ENCODE measurements around the gene TGOLN2.

DNA sequence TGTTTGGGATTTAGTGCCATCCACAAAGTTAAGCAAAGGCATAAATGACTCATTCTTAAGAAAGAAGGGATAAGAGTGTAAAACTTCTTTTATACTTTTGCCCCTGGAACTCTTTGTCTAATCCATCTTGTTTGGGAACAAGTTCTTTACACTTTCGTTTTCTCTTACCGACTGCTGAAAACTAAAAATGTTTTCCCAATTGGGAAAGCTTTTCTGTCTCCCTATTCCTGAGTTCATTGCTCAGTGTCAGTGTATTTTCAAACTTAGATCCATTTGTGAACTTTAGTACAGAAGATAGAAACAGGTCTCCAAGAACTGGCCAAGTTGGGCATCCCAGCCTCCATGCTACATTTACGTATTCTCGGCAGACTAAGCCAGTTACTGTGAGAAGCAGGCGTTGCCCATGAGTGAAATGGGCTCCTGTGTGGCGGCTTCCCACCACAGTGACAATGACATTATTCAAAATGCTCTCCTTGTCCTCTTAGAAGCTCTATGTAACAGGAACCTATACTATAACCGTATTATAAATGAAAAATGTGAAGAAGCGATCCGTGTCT, 51.7 kb downstream of the TGOLN2 start:
- TF ChIP-seq, protein P1, sequence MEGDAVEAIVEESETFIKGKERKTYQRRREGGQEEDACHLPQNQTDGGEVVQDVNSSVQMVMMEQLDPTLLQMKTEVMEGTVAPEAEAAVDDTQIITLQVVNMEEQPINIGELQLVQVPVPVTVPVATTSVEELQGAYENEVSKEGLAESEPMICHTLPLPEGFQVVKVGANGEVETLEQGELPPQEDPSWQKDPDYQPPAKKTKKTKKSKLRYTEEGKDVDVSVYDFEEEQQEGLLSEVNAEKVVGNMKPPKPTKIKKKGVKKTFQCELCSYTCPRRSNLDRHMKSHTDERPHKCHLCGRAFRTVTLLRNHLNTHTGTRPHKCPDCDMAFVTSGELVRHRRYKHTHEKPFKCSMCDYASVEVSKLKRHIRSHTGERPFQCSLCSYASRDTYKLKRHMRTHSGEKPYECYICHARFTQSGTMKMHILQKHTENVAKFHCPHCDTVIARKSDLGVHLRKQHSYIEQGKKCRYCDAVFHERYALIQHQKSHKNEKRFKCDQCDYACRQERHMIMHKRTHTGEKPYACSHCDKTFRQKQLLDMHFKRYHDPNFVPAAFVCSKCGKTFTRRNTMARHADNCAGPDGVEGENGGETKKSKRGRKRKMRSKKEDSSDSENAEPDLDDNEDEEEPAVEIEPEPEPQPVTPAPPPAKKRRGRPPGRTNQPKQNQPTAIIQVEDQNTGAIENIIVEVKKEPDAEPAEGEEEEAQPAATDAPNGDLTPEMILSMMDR (IDR thresholded peaks at IDR 0.05), result no peak
- no peak for TF ChIP-seq POLR2A (IDR thresholded peaks at IDR 0.05)

All from uterus (tissue), 2 donors.